Left ventricle myocardium inferior (tissue), 1 donor: Measurements from ENCODE around the gene RLF. TPM values are rescaled to one million over a fixed set of nuclear protein-coding genes. Genes with fewer than 3 reads are reported as not detected.

ENCODE experiments used
- DNase-seq: peaks from one replicate; pipeline ENCODE4 v3.0.0-alpha.2; 2020
- H3K27ac ChIP-seq: fragments of 200-600 bp; replicated peaks from 2 replicates; pipeline ENCODE4 v1.8.0; 2021
- H3K27me3 ChIP-seq: fragments of 200-600 bp; 2 replicates; pipeline ENCODE4 v1.8.0; 2021; ENCODE audit warnings: low read depth
- H3K36me3 ChIP-seq: fragments of 200-600 bp; 2 replicates; pipeline ENCODE4 v1.8.0; 2021
- H3K4me1 ChIP-seq: fragments of 200-600 bp; 2 replicates; pipeline ENCODE4 v1.8.0; 2021
- H3K4me3 ChIP-seq: fragments of 200-600 bp; 2 replicates; pipeline ENCODE4 v1.8.0; 2021; ENCODE audit warnings: mild to moderate bottlenecking, moderate library complexity
- H3K9me3 ChIP-seq: fragments of 200-600 bp; replicated peaks from 2 replicates; pipeline ENCODE4 v1.8.0; 2021
- CTCF ChIP-seq: fragments of 200-600 bp; IDR thresholded peaks from 2 replicates; pipeline ENCODE4 v1.8.0; 2021; ENCODE audit warnings: antibody characterized with exemption, mild to moderate bottlenecking, borderline replicate concordance
- intact Hi-C: fragments of 100-400 bp; cut with micrococcal nuclease; formaldehyde crosslinking; loops from one replicate; pipeline ENCODE4 v1.11.0; 2022
- total RNA-seq: library from RNA; stranded (reverse); fragmentation: NEBNext Ultra II Directional; extraction: Animal tissue kit (Norgen Biotek cat#: 25700); gene quantifications from one replicate; pipeline ENCODE4 v1.2.1, GENCODE V29; 2021
- donor health status: DM: no; HTN: yes; CAD: no; lungs with severe emphysema.

The RLF gene
- total RNA-seq, 1 donor from 2014 or later, result 13.2 TPM

DNA sequence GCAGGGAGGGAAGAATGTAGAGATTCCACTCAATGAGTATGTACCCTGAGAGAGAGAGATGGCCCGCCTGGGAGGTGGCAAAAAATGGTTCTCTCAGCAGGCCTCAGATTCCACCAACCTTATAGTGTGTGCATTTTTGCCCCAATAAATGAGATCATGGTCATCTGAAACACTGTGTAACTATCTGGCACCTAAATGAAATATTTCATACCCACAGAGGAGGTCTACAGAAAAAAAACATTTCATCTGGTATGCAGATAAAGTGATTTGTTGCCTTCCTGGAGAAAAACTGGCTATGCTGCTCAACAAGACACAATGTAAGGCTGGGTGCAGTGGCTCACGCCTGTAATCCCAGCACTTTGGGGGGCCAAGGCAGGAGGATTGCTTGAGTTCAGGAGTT lies 91.4 kb downstream of the RLF start:
- Histone ChIP-seq H3K9me3 (no peaks in the 10 kb centered on the region), H3K36me3 (no peaks in the 10 kb centered on the region), H3K27ac (no peak overlapping the region), H3K4me3 (no peak overlapping the region), H3K27me3 (no peaks in the 10 kb centered on the region), H3K4me1 (peaks cover 28% of the 10 kb centered on the region)
- intact Hi-C loops, result no loop called here
- DNase-seq, result no peak
- TF ChIP-seq CTCF, result no peak

DNA sequence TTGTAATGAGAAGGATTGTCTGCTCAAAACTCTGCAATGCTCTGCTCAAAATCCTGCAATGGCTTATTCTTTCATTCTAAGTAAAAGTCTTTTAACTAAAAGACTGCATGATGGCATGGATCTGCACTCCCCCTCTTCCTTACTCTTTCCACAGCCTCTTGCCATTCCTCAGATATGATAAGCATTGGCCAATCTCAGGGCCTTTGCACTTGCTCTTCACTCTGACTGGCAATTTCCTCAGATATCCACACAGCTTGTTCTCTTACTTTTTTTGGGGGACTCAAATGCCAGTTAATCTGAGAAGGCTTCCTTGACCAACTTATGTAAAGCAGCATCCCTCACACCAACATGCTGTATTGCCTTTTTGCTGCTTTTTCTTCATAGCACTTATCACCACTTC lies 94.0 kb downstream of the RLF start:
- intact Hi-C loops, result no loop called here
- TF ChIP-seq CTCF, result no peak
- H3K36me3 ChIP-seq, result peaks cover 9% of the 10 kb centered on the region
- no peak overlapping the region for H3K27ac ChIP-seq
- DNase-seq, result no peak
- H3K4me3 ChIP-seq, result no peak overlapping the region
- no peaks in the 10 kb centered on the region for H3K27me3 ChIP-seq
- peaks cover 52% of the 10 kb centered on the region for H3K4me1 ChIP-seq
- no peaks in the 10 kb centered on the region for H3K9me3 ChIP-seq

- Histone ChIP-seq H3K27me3 (no peaks in the 10 kb centered on the region), H3K27ac (peak overlapping the region; percentile 96), H3K4me1 (peaks cover 65% of the 10 kb centered on the region), H3K9me3 (no peaks in the 10 kb centered on the region), H3K4me3 (peak overlapping the region; percentile 78), H3K36me3 (peaks cover 22% of the 10 kb centered on the region)
- DNase-seq, result no peak
- TF ChIP-seq CTCF, result no peak
- intact Hi-C loops, result no loop called here
These were observed 95.4 kb downstream of the RLF start for GRCh38 chr1:40256401-40257084.

DNA sequence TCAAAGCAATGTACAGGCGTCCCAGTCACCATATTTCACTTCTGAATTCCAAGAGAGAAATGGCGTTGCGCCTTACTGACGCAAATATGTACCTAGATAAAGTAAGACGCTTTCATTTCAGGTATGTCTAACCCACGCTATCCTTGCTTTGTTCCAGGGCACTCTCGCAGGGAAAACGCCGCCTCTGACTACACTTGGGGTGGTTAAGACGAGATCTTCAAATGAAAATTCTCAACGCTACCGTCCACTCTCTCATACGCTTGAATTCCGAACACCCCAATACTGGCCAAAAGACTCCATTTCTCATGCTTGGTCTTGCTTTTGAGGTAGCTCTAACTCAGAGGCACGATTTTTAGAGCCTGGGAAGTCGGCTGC lies 96.1 kb downstream of the RLF start:
- H3K27me3 ChIP-seq, result no peaks in the 10 kb centered on the region
- peak overlapping the region; percentile 78 for H3K4me3 ChIP-seq
- DNase-seq, result no peak
- no peaks in the 10 kb centered on the region for H3K9me3 ChIP-seq
- no peak for TF ChIP-seq CTCF
- peaks cover 30% of the 10 kb centered on the region for H3K36me3 ChIP-seq
- intact Hi-C loops, result no loop called here
- peak overlapping the region; percentile 96 for H3K27ac ChIP-seq
- peaks cover 73% of the 10 kb centered on the region for H3K4me1 ChIP-seq

- intact Hi-C loops, result no loop called here
- H3K27me3 ChIP-seq, result no peaks in the 10 kb centered on the region
- no peaks in the 10 kb centered on the region for H3K9me3 ChIP-seq
- peaks cover 78% of the 10 kb centered on the region for H3K4me1 ChIP-seq
- TF ChIP-seq CTCF, result no peak
- peak; percentile 95 for DNase-seq
- peaks cover 36% of the 10 kb centered on the region for H3K36me3 ChIP-seq
- H3K4me3 ChIP-seq, result peak within 1 kb of the TSS; percentile 78
- H3K27ac ChIP-seq, result peak within 1 kb of the TSS; percentile 96
These were observed 96.7 kb downstream of the RLF start, which contains the start of gene ZMPSTE24 for GRCh38 chr1:40257688-40258444. Gene ZMPSTE24 (plus strand): TSS chr1:40258236. CDS start chr1:40258272, 36 bp downstream.
